ENCODE results near the gene SH3RF3.

The SH3RF3 gene

DNA sequence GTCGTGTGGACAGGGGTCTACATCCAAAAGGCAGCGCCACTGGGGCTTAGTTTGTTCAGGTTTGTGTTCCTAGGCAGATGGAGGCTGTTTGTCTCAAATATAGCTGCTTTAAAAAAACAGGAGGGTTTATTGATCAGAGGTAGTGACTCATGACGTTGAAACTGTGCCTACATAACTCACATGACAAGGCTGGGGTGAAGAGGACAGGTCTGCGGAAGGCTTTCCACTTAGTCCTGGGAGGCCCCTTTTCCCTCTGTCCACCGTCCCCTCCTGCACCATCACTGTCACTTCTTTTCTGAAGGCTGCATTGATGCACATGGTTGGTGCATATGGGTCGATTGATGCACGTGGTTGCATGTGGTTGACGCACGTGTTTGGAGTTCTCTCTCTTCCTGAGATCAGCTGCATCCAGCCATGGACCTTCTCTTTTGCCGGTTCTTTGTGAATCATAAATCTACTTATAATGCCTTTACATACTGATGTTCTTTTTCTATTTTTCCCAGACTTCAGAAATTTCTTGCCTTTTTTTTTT, 10.9 kb downstream of the SH3RF3 start:
- no peak for DNase-seq (ENCODE audit: low read depth in 2 of 2)

GRCh38 chr2:109141006-109141600, 12.1 kb downstream of the SH3RF3 start:
- no peak for DNase-seq (ENCODE audit: low read depth in 2 of 2)

DNA sequence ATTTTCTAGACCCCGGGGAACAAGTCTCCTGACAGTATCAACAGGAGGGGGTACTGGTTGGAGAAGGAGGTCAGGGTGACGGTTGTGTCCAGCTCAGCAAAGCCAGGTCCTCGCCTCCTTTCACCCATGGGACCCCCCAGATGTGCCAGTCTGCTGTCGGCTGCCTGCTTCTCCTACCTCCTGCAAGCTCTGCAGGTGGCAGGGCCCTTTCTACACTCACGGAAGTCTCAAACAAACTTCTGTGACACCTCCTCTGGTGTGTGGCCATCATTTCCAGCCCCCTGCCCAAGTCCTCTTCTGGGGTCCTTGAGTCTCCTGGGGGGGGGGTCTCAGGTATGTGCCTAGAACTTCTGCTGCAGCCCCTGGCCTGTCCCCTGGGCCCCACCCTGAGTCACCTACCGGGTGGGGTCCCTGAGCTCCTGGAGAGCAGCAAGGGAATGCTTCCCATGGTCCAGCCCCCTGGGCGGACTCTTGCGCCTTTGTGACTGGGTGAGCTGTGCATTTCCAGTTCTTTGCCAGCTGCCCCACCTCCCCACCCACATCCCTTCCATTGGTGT, 12.8 kb downstream of the SH3RF3 start:
- DNase-seq (ENCODE audit: low read depth in 2 of 2), result no peak

GRCh38 chr2:109142416-109143210, 13.6 kb downstream of the SH3RF3 start:
- DNase-seq (ENCODE audit: low read depth in 2 of 2), result no peak

DNA sequence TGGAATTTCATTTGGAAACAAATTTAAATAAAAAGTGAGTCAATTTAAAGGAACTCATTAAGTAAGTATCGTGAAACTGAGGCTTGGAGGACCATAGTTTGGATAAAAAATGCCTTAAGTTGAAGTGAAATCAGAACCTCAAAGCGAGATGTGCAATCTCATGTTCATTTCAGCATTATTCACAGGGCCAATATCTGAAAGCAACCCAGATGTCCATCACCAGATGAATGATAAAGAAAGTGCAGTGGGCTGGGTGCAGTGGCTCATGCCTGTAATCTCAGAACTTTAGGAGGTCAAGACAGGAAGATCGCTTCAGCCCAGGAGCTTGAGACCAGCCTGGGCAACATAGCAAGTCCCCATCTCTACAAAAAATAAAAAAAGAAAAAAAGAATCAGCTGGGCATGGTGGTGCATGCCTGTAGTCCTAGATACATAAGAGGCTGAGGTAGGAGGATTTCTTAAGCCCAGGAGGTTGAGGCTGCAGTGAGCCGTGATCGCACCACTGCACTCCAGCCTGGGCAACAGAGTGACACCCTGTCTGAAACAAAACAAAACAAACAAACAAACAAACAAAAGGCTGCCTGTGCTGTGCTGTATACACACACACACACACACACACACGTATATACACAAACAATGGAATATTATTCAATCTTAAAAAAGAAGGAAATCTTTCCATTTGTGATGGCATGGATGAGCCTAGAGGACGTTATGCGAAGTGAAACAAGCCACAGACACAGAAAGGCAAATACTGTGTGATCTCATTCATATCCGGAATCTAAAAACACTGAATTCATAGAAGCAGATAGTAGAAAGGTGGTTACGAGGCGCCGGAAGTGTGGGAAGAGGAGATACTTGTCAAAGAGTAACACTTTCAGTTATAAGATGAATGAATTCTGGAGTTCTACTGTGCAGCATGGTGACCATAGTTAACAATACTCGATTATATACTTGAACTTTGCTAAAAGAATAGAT, 14.5 kb downstream of the SH3RF3 start:
- DNase-seq (ENCODE audit: low read depth in 2 of 2), result peak; percentile 59 to 60

- DNase-seq (ENCODE audit: low read depth in 2 of 2), result no peak
Observed at GRCh38 chr2:109144271-109144670, 15.3 kb downstream of the SH3RF3 start.

DNA sequence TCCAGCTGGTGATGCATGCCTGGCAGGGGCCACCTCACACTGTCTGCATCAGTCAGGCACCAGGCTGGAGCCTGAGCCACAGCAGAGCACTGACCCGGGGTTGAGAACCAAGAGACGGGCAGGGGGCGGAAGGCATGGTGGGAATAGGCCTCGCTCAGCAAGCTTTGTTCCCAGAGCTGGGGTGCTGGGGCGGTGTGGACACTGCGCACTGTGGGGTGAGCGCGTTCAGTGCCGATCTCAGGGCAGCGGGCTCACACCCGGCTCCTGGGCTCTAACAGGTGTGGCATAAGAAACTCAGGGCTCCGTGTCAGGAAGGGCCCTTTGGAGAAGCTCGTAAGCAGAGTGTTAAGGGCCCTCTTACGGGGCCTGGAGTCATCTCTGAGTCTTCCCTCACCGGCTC, 15.7 kb downstream of the SH3RF3 start:
- DNase-seq (ENCODE audit: low read depth in 2 of 2), result no peak

- DNase-seq (ENCODE audit: low read depth in 2 of 2), result no peak
Observed at GRCh38 chr2:109145286-109145685, 16.3 kb downstream of the SH3RF3 start.

- no peak for DNase-seq (ENCODE audit: low read depth in 2 of 2)
Observed at GRCh38 chr2:109147405-109147804, 18.4 kb downstream of the SH3RF3 start.

- no peak for DNase-seq (ENCODE audit: low read depth in 2 of 2)
Observed at GRCh38 chr2:109148117-109148746, 19.2 kb downstream of the SH3RF3 start.

- no peak for DNase-seq (ENCODE audit: low read depth in 2 of 2)
Observed at GRCh38 chr2:109148991-109149645, 20.1 kb downstream of the SH3RF3 start.

GRCh38 chr2:109150559-109150958, 21.6 kb downstream of the SH3RF3 start:
- no peak for DNase-seq (ENCODE audit: low read depth in 2 of 2)

DNA sequence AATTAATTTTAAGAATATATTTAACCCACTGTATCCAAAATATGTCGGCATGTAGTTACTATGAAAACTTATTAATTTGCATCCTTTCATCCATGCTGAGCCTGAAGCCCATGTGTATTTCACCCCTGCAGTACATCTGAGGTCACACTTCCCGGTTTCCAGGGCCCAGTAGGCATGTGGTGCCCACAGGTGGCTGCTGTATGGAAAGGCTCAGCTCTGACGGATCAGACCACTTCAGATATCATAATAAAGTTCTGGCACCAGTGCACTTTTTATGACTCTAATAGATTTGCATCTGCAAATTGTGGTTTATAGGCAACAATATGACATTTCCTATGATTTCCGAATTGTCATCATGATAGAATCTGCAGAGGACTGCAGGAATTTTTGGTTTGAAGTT, 22.5 kb downstream of the SH3RF3 start:
- no peak for DNase-seq (ENCODE audit: low read depth in 2 of 2)

DNA sequence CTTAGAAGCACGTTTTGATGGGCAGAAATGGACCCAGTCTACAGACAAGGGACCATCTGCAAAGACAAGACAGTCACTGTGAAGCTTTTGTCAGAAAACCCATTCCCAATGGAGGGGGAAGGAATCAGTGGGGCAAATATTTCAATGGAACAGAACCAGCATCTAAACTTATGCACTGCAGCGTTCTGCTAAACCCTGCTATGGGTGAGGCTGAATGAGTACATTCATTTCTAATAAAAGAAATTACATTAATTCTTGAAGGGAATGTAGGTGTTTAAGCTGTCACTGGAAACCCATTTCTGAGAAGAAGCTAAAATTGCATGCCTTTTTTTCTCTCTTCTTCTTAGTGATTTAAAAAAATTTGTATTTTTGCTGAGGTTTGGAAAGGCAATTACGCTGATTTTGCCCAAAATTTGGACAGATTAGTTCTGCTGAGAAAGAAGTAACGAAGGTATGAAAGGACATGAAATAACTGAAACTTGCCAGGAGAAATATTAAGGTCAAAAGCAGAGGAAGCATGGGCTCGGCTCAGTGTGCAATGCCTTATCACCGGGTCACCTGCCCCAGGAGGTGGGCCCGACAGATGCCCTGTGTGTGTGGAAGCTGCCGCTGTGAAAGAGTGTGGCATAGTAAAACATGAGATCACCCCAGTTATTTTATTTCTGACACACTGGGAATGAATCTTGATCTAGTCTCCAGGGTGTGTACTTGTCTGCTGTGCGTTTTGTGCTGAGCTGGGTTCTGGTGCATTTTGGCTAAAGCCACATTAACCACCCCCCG, 24.2 kb downstream of the SH3RF3 start:
- DNase-seq (ENCODE audit: low read depth in 2 of 2), result no peak

- no peak for DNase-seq (ENCODE audit: low read depth in 2 of 2)
Observed at GRCh38 chr2:109153807-109154206, 24.8 kb downstream of the SH3RF3 start.

GRCh38 chr2:109154226-109154625, 25.2 kb downstream of the SH3RF3 start:
- no peak for DNase-seq (ENCODE audit: low read depth in 2 of 2)

- DNase-seq (ENCODE audit: low read depth in 2 of 2), result no peak
Observed at GRCh38 chr2:109155553-109156451, 26.8 kb downstream of the SH3RF3 start.

GRCh38 chr2:109157563-109158105, 28.6 kb downstream of the SH3RF3 start:
- no peak for DNase-seq (ENCODE audit: low read depth in 2 of 2)

GRCh38 chr2:109158237-109158636, 29.2 kb downstream of the SH3RF3 start:
- DNase-seq (ENCODE audit: low read depth in 2 of 2), result no peak

All from stimulated activated CD4-positive, alpha-beta T cell treated with anti-CD3 and anti-CD28 coated beads, Interleukin-12 subunit alpha, Interleukin-12 subunit beta, amount 100 ng/mL, for 24 hours (primary cell).